ENCODE measurements around the gene SWSAP1. TPM values are rescaled to one million over a fixed set of nuclear protein-coding genes. Genes with fewer than 3 reads are reported as not detected.
"Not testable (repeated sequence)": the region's sequence is repeated elsewhere in the genome, so short reads cannot be mapped to it uniquely, and the experiment has no call there.

Gene SWSAP1
- total RNA-seq, 6 experiments from 2014 or later, result 1.4 to 2.7 (median 2.3) TPM

DNA sequence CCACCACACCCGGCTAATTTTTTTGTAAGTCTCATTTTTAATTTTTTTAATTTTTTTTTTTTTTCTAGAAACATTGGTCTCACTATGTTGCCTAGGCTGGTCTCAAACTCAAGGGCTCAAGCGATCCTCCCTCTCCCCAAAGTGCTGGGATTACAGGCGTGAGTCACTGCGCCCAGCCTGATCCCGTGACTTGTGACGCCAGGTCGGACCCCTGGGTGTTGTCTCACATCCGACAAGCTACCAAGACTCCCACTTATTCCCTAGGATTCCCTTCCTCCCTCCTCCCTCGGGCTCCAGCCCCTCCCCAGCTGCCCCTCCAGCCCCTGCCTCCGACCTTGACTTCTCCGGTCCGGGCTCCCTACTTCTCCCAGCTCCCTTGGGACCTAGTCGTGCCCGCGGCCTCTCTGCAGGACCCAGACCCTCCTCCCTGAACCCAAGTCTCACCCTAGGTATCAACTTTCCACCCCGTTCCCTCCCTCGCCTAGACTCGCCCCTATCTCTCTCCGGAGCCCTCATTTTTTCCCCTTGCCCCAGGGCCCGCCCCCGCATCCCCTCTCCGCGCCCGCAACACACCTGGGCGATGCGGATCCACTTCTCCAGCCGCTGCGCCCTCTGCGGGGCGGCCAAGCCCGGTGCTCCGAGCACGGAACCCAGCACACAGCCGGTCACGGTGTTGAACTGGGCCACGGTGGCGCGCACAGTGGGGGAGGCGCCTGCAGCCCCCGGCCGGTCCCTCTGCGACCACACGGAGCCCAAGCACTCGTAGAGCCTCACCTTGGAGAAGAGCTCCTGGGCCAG, 31.6 kb downstream of the SWSAP1 start:
- intact Hi-C loops (cut with DNase I), result no loop called here
- no peak for DNase-seq
- Histone ChIP-seq H3K4me1 (no peaks in the 10 kb centered on the region), H3K36me3 (peaks cover 0 to 5% (median 0%) of the 10 kb centered on the region in 4 donors), H3K4me3 (no peak overlapping the region), H3K27ac (no peak overlapping the region), H3K27me3 (no peaks in the 10 kb centered on the region), H3K9me3 (no peaks in the 10 kb centered on the region)
- 55% methylated on average over 18 of the region's 44 CpGs for WGBS (ENCODE audit: insufficient coverage, low coverage, low lambda C conversion rate, missing lambda C conversion rate)
- TF ChIP-seq POLR2A (IDR thresholded peaks at IDR 0.05), result no peak
- TF ChIP-seq, protein P1, sequence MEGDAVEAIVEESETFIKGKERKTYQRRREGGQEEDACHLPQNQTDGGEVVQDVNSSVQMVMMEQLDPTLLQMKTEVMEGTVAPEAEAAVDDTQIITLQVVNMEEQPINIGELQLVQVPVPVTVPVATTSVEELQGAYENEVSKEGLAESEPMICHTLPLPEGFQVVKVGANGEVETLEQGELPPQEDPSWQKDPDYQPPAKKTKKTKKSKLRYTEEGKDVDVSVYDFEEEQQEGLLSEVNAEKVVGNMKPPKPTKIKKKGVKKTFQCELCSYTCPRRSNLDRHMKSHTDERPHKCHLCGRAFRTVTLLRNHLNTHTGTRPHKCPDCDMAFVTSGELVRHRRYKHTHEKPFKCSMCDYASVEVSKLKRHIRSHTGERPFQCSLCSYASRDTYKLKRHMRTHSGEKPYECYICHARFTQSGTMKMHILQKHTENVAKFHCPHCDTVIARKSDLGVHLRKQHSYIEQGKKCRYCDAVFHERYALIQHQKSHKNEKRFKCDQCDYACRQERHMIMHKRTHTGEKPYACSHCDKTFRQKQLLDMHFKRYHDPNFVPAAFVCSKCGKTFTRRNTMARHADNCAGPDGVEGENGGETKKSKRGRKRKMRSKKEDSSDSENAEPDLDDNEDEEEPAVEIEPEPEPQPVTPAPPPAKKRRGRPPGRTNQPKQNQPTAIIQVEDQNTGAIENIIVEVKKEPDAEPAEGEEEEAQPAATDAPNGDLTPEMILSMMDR (IDR thresholded peaks at IDR 0.05), result no peak
- ATAC-seq, result peak in 1 of 4 donors; percentile 34

DNA sequence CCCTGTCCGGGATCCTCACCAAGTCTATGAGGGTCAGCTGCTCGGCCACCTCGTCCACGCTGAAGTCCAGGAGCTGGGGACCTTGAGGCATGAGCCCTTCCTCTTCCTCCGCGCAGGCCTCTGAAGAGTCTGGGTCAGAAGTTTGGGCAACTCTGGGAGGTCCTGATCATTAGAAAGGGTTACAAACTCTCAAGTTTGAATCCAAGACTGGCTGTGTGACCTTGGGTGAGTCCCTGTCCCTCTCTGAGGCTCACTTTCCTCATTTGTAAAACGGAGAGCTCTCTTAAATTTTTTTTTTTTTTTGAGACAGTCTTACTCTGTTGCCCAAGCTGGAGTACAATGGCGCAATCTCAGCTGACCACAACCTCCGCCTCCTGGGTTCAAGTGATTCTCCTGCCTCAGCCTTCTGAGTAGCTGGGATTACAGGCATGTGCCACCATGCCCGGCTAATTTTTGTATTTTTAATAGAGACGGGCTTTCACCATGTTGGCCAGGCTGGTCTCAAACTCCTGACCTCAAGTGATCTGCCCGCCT, 32.3 kb downstream of the SWSAP1 start:
- H3K4me3 ChIP-seq; H3K27ac ChIP-seq; H3K27me3 ChIP-seq; H3K4me1 ChIP-seq; H3K9me3 ChIP-seq; intact Hi-C loops (cut with DNase I); DNase-seq; ATAC-seq; H3K36me3 ChIP-seq: not testable (repeated sequence)
- WGBS (ENCODE audit: insufficient coverage, low coverage, low lambda C conversion rate, missing lambda C conversion rate), result 72% methylated on average over 4 of the region's 12 CpGs

DNA sequence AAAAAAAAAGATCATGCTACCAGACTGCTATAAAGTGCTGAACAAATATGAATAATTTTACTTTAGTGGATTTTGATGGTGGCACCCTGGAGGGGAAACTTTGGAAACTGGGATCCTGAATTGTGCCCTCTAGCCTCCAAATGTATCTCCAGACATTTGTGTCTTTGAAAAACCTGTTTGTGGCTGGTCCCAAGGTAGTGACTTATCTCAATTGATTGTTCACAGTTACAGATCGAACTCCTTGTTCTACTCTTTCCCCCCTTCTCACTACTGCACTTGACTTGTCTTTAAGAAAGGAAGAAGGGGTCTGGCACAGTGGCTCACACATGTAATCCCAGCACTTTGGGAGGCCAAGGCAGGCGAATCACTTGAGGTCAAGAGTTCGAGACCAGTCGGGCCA, 34.1 kb downstream of the SWSAP1 start:
- intact Hi-C loops (cut with DNase I), result no loop called here
- no peaks in the 10 kb centered on the region for H3K27me3 ChIP-seq
- DNase-seq (no peak), ATAC-seq (no peak)
- WGBS (ENCODE audit: insufficient coverage, low coverage, low lambda C conversion rate, missing lambda C conversion rate), result 86% methylated on average over 4 of the region's 4 CpGs
- H3K9me3 ChIP-seq, result no peaks in the 10 kb centered on the region
- no peak overlapping the region for H3K27ac ChIP-seq
- H3K4me3 ChIP-seq, result no peak overlapping the region
- H3K36me3 ChIP-seq, result peaks cover 0 to 5% (median 0%) of the 10 kb centered on the region in 4 donors
- TF ChIP-seq, protein P1 (IDR thresholded peaks at IDR 0.05), result no peak
- no peak for TF ChIP-seq POLR2A (IDR thresholded peaks at IDR 0.05)
- no peaks in the 10 kb centered on the region for H3K4me1 ChIP-seq

DNA sequence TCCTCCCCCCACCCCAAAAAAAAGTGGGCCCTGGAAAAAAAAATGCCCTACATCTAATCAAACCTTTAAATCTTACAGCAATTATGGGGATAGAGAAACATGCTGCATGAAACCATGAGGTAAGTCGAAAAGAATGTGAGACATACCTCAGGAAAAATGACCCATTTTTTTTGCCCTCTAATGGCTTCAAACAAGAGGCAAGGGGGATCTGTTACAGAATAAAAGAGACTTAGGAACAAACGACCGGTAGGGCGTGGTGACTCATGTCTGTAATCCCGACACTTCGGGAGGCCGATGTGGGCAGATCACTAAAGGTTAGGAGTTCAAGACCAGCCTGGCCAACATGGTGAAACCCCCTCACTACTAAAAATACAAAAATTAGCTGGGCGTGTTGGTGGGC, 36.2 kb downstream of the SWSAP1 start:
- Histone ChIP-seq H3K4me1 (no peaks in the 10 kb centered on the region), H3K9me3 (no peaks in the 10 kb centered on the region), H3K36me3 (peaks cover 0 to 5% (median 0%) of the 10 kb centered on the region in 4 donors), H3K27ac (no peak overlapping the region), H3K27me3 (no peaks in the 10 kb centered on the region), H3K4me3 (no peak overlapping the region)
- intact Hi-C loops (cut with DNase I), result no loop called here
- DNase-seq (no peak), ATAC-seq (no peak)
- WGBS (ENCODE audit: insufficient coverage, low coverage, low lambda C conversion rate, missing lambda C conversion rate), result 71% methylated on average over 7 of the region's 8 CpGs
- TF ChIP-seq, protein P1 (IDR thresholded peaks at IDR 0.05), result no peak
- TF ChIP-seq POLR2A (IDR thresholded peaks at IDR 0.05), result no peak

DNA sequence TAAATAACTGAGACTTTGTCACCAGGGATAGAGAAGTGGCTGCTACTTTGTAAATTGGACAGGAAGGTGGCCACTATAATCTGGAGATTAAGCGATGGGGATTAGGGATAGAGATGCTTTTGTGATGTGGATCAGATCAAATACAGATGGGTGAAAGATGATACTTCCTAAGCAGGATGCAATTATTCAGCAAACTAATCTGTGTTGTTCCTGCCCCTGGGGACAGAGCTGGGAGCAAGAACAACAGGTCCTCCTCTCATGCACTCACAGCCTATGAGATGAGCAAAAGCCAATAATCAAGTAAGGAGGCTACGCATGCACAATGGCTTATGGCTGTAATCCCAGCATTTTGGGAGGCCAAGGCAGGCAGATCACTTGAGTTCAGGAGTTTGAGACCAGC, 40.1 kb downstream of the SWSAP1 start:
- peaks cover 0 to 3% (median 0%) of the 10 kb centered on the region in 4 donors for H3K4me1 ChIP-seq
- ATAC-seq, result no peak
- no peak for DNase-seq
- H3K36me3 ChIP-seq, result peaks cover 0 to under 1% (median 0%) of the 10 kb centered on the region in 4 donors
- H3K9me3 ChIP-seq, result no peaks in the 10 kb centered on the region
- intact Hi-C loops (cut with DNase I), result no loop called here
- H3K4me3 ChIP-seq, result no peak overlapping the region
- WGBS (ENCODE audit: insufficient coverage, low coverage, low lambda C conversion rate, missing lambda C conversion rate), result 87% methylated on average over 1 of the region's 2 CpGs
- TF ChIP-seq, protein P1 (IDR thresholded peaks at IDR 0.05), result no peak
- TF ChIP-seq POLR2A (IDR thresholded peaks at IDR 0.05), result no peak
- no peak overlapping the region for H3K27ac ChIP-seq
- no peaks in the 10 kb centered on the region for H3K27me3 ChIP-seq
